ENCODE measurements around the gene KCTD13. TPM values are rescaled to one million over a fixed set of nuclear protein-coding genes. Genes with fewer than 3 reads are reported as not detected.

The KCTD13 gene
- total and polyA plus RNA-seq, 10 of the 15 experiments (the other 5 are each of a cell fraction or from before 2014, with no cell fraction given): 3.3 to 29.2 (median 12.5) TPM

DNA sequence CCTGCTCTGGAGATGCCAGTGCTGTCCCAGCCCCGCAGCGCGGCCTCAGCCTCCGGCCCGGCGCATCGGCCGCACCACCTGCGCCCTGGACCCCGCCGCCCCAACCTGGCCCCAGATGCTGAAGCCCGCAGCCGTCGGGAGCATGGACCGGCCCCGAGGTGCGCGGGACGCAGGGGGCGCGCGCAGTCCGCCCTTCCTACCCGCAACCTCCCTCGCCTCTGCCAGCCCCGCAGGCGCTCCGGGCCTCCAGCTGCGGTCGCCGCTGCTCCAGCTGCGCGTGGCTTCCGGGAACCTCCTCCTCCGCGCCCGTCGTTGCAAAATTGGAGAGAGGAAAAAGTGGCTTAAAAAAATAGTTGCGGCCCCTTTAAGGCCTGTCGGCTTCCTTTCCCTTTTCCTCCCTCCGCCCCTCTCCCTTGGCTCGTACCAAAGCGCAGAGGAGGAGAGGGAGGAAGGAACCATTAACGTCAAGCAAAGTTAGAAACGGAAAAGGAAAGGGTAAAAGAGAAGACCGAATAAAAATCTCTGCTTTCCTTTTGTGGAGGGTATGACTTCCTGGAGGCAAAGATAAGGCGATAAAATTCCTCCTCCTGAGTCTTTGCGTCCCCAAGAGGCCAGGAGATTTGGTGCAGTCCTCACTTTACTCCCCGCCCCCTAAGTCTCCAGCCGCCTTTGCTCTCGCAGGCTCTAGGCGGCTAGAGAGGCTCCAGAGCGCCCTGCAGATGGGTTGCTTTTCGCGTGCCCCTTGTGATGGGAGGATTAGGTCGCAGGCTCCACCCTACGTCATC is 63.0 kb downstream of the KCTD13 start, which contains the start of gene CDIPT (continued):
- TF ChIP-seq EP300 (IDR thresholded peaks at IDR 0.05; ENCODE audit: borderline replicate concordance in 1 of 2, control insufficient read depth in 1 of 2, low read depth in 2 of 2, low read length in 2 of 2) (no peak), SUZ12 (IDR thresholded peaks at IDR 0.05; ENCODE audit: unreplicated experiment) (no peak), WRNIP1 (IDR thresholded peaks at IDR 0.05; ENCODE audit: borderline replicate concordance, low read depth, low read length) (no peak), HCFC1 (IDR thresholded peaks at IDR 0.05; ENCODE audit: low read length) (peak; percentile 82), NR2F1 (conservative IDR thresholded peaks at IDR 0.05) (0 out of 2 replicates have a peak, but pooled peaks have one; percentile 21), MYC (IDR thresholded peaks at IDR 0.05; ENCODE audit: insufficient read depth, insufficient read length, insufficient replicate concordance, low read length, severe bottlenecking) (no peak), NFYA (IDR thresholded peaks at IDR 0.05; ENCODE audit: borderline replicate concordance, low read depth, low read length) (no peak), ASH2L (IDR thresholded peaks at IDR 0.05; ENCODE audit: borderline replicate concordance, low read depth) (0 out of 2 replicates have a peak, but pooled peaks have one; percentile 36), CBFB (IDR thresholded peaks at IDR 0.05; ENCODE audit: low read depth) (peak; percentile 71; the same call in 1 of the 2 replicates), RUNX3 (IDR thresholded peaks at IDR 0.05; ENCODE audit: low read length) (peak; percentile 45), ZSCAN29 (IDR thresholded peaks at IDR 0.05) (no peak)
- TF ChIP-seq, protein P1, sequence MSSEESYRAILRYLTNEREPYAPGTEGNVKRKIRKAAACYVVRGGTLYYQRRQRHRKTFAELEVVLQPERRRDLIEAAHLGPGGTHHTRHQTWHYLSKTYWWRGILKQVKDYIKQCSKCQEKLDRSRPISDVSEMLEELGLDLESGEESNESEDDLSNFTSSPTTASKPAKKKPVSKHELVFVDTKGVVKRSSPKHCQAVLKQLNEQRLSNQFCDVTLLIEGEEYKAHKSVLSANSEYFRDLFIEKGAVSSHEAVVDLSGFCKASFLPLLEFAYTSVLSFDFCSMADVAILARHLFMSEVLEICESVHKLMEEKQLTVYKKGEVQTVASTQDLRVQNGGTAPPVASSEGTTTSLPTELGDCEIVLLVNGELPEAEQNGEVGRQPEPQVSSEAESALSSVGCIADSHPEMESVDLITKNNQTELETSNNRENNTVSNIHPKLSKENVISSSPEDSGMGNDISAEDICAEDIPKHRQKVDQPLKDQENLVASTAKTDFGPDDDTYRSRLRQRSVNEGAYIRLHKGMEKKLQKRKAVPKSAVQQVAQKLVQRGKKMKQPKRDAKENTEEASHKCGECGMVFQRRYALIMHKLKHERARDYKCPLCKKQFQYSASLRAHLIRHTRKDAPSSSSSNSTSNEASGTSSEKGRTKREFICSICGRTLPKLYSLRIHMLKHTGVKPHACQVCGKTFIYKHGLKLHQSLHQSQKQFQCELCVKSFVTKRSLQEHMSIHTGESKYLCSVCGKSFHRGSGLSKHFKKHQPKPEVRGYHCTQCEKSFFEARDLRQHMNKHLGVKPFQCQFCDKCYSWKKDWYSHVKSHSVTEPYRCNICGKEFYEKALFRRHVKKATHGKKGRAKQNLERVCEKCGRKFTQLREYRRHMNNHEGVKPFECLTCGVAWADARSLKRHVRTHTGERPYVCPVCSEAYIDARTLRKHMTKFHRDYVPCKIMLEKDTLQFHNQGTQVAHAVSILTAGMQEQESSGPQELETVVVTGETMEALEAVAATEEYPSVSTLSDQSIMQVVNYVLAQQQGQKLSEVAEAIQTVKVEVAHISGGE (CRISPR knock-in tag; IDR thresholded peaks at IDR 0.05): no peak
- TF ChIP-seq, protein P2, sequence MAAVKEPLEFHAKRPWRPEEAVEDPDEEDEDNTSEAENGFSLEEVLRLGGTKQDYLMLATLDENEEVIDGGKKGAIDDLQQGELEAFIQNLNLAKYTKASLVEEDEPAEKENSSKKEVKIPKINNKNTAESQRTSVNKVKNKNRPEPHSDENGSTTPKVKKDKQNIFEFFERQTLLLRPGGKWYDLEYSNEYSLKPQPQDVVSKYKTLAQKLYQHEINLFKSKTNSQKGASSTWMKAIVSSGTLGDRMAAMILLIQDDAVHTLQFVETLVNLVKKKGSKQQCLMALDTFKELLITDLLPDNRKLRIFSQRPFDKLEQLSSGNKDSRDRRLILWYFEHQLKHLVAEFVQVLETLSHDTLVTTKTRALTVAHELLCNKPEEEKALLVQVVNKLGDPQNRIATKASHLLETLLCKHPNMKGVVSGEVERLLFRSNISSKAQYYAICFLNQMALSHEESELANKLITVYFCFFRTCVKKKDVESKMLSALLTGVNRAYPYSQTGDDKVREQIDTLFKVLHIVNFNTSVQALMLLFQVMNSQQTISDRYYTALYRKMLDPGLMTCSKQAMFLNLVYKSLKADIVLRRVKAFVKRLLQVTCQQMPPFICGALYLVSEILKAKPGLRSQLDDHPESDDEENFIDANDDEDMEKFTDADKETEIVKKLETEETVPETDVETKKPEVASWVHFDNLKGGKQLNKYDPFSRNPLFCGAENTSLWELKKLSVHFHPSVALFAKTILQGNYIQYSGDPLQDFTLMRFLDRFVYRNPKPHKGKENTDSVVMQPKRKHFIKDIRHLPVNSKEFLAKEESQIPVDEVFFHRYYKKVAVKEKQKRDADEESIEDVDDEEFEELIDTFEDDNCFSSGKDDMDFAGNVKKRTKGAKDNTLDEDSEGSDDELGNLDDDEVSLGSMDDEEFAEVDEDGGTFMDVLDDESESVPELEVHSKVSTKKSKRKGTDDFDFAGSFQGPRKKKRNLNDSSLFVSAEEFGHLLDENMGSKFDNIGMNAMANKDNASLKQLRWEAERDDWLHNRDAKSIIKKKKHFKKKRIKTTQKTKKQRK (IDR thresholded peaks at IDR 0.05; ENCODE audit: low read depth, low read length): no peak
- TF ChIP-seq, protein P3, sequence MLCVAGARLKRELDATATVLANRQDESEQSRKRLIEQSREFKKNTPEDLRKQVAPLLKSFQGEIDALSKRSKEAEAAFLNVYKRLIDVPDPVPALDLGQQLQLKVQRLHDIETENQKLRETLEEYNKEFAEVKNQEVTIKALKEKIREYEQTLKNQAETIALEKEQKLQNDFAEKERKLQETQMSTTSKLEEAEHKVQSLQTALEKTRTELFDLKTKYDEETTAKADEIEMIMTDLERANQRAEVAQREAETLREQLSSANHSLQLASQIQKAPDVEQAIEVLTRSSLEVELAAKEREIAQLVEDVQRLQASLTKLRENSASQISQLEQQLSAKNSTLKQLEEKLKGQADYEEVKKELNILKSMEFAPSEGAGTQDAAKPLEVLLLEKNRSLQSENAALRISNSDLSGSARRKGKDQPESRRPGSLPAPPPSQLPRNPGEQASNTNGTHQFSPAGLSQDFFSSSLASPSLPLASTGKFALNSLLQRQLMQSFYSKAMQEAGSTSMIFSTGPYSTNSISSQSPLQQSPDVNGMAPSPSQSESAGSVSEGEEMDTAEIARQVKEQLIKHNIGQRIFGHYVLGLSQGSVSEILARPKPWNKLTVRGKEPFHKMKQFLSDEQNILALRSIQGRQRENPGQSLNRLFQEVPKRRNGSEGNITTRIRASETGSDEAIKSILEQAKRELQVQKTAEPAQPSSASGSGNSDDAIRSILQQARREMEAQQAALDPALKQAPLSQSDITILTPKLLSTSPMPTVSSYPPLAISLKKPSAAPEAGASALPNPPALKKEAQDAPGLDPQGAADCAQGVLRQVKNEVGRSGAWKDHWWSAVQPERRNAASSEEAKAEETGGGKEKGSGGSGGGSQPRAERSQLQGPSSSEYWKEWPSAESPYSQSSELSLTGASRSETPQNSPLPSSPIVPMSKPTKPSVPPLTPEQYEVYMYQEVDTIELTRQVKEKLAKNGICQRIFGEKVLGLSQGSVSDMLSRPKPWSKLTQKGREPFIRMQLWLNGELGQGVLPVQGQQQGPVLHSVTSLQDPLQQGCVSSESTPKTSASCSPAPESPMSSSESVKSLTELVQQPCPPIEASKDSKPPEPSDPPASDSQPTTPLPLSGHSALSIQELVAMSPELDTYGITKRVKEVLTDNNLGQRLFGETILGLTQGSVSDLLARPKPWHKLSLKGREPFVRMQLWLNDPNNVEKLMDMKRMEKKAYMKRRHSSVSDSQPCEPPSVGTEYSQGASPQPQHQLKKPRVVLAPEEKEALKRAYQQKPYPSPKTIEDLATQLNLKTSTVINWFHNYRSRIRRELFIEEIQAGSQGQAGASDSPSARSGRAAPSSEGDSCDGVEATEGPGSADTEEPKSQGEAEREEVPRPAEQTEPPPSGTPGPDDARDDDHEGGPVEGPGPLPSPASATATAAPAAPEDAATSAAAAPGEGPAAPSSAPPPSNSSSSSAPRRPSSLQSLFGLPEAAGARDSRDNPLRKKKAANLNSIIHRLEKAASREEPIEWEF (IDR thresholded peaks at IDR 0.05; ENCODE audit: insufficient replicate concordance, low read depth, low read length): no peak

Measured in GM12878 (cell line).